SIG-M5 treated with dmso at 0.1 percent for 504 hours (cell line): Measurements from ENCODE around the gene NPNT.

Experiments used
- DNase-seq: peaks from one replicate; lab custom pipeline; 2025; ENCODE audit not compliant: unreplicated experiment; lab: John Stamatoyannopoulos, UW

NPNT gene

GRCh38 chr4:106019771-106020170 lies 124.5 kb downstream of the NPNT start:
- DNase-seq: no peak
